C4-2B (cell line): Measurements from ENCODE around the gene DUSP6.

Source experiments
- CTCF ChIP-seq: fragments of 450-650 bp; conservative IDR thresholded peaks from 2 replicates; pipeline ENCODE4 v1.5.1; 2017; ENCODE audit warnings: mild to moderate bottlenecking
- ZFX ChIP-seq: fragments of 450-650 bp; IDR thresholded peaks from 2 replicates; pipeline ENCODE4 v1.6.1; 2017

- TF ChIP-seq CTCF (no peak), ZFX (no peak)
These were observed 9.2 kb downstream of the DUSP6 start for GRCh38 chr12:89343127-89343526.
